Measurements from ENCODE around the gene HCFC1.

Gene HCFC1

DNA sequence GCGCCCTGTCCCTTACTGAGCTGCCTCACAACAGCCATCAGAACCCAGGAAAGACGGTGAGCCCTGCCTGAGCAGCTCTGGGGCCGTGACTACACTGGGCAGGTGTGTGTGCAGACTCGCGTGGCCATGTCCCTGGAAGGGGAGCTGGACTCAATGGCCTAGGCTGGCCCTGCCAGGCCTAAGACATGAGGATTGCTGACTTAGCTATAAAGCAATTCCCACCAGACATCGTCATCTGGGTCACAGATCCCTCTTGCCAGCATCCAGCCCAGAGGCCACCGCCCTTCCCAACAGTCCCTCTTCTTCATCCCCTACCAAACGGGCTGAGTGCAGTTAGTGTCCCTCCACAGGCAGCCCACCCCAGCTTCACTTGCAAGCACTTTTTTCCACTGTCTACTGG is 40.5 kb downstream of the HCFC1 start:
- peaks cover 0 to 8% of the 10 kb centered on the region in 2 donors for H3K27me3 ChIP-seq (ENCODE audit: control insufficient read depth in 1 of 2, insufficient read depth in 2 of 2, low read length in 2 of 2)
- H3K4me3 ChIP-seq (ENCODE audit: low read depth in 1 of 2, low read length in 2 of 2): no peak overlapping the region
- no peak overlapping the region for H3K27ac ChIP-seq (ENCODE audit: low read depth, low read length)
- peaks cover 22% of the 10 kb centered on the region for H3K4me1 ChIP-seq (ENCODE audit: insufficient read depth, low read length)
- H3K36me3 ChIP-seq (ENCODE audit: insufficient read depth, low read length): peaks cover 12% of the 10 kb centered on the region
- H3K9ac ChIP-seq (ENCODE audit: low read length): no peak overlapping the region
- H3K9me3 ChIP-seq (ENCODE audit: low read length): no peaks in the 10 kb centered on the region

DNA sequence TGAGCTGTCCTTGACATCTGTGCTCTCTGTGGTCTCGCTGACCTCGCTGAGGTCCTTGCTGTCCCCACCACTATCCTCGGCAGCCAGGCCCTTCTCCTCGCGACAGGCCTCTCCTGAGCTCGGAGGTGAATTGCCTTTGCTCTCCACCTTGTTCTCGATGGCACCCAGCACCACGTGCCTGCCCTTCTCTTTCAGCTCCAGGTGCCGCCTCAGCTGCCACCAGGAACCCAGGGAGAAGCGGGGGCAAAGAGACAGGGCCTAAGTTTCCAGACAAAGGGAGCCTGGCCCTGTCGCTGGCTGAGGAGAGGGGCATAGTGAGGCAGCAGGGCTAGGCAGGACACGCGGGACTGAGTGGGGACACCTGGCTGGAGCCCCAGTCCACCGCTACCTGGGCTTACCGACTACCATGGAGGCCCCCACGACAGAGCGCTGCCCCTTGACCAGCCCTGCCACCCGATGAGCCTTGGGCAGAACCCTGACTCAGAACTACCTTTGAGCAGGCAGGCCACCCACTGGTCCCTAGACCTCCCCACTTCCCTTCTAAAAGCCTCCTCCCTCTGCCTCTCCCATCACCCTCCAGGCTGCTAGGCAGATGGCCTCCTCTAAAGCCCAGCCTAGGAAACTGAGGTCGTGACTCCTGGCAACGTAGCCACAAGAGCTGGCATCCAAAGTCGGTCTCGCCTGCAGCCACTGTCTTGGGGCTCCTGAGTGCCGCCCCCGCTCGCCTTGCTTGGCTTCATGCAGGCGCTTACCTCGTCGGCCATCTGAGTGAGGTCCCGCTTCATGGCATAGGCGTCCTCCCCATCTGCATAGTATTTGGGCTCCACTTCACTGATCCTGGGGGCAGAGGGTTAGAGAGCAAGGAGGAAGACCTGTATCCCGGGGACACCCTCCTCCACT is 41.4 kb downstream of the HCFC1 start:
- Histone ChIP-seq H3K9me3 (ENCODE audit: low read length) (no peaks in the 10 kb centered on the region), H3K9ac (ENCODE audit: low read length) (no peak overlapping the region), H3K27me3 (ENCODE audit: control insufficient read depth in 1 of 2, insufficient read depth in 2 of 2, low read length in 2 of 2) (peaks cover 0 to 16% of the 10 kb centered on the region in 2 donors), H3K27ac (ENCODE audit: low read depth, low read length) (no peak overlapping the region), H3K36me3 (ENCODE audit: insufficient read depth, low read length) (peaks cover 12% of the 10 kb centered on the region), H3K4me3 (ENCODE audit: low read depth in 1 of 2, low read length in 2 of 2) (no peak overlapping the region), H3K4me1 (ENCODE audit: insufficient read depth, low read length) (peaks cover 22% of the 10 kb centered on the region)

DNA sequence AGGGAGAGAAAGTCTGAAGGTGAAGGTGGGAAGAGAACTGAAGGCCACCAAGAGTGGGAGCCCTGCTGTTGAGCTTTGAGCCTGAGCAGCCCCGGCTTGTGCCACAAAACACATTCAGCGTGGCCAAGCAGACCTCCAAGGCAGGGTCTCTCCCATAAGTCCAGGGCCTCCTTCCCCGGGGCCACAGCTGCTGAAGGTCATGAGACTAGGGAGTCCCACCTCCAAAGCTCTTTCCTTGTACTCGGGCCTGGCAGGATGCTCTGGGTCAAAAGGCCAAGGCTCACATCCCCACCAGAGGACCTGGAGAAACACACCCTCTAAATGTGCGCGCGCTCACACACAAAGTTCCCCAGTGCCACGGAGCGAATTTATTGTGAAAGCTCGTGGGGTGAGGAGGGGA is 42.0 kb downstream of the HCFC1 start:
- H3K4me3 ChIP-seq (ENCODE audit: low read depth in 1 of 2, low read length in 2 of 2): no peak overlapping the region
- no peak overlapping the region for H3K9ac ChIP-seq (ENCODE audit: low read length)
- H3K9me3 ChIP-seq (ENCODE audit: low read length): no peaks in the 10 kb centered on the region
- H3K27ac ChIP-seq (ENCODE audit: low read depth, low read length): no peak overlapping the region
- peaks cover 22% of the 10 kb centered on the region for H3K4me1 ChIP-seq (ENCODE audit: insufficient read depth, low read length)
- H3K27me3 ChIP-seq (ENCODE audit: control insufficient read depth in 1 of 2, insufficient read depth in 2 of 2, low read length in 2 of 2): peaks cover 3 to 22% of the 10 kb centered on the region in 2 donors
- peaks cover 12% of the 10 kb centered on the region for H3K36me3 ChIP-seq (ENCODE audit: insufficient read depth, low read length)

DNA sequence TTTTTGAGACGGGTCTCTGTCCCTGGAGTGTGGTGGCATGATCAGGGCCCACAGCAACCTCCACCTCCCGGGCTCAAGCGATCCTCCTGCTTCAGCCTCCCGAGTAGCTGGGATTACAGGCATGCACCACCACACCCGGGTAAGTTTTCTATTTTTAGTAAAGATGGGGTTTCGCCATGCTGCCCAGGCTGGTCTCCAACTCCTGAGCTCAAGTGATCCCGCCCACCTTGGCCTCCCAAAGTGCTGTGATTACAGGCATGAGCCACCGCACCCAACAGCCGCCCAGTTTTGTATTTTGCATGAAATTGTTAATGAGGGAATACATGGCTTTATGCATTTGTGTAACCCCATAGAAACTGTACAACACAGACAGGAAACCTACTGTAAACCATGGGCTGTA is 42.8 kb downstream of the HCFC1 start:
- peaks cover 12% of the 10 kb centered on the region for H3K36me3 ChIP-seq (ENCODE audit: insufficient read depth, low read length)
- H3K4me1 ChIP-seq (ENCODE audit: insufficient read depth, low read length): peaks cover 18% of the 10 kb centered on the region
- no peak overlapping the region for H3K4me3 ChIP-seq (ENCODE audit: low read depth in 1 of 2, low read length in 2 of 2)
- H3K27ac ChIP-seq (ENCODE audit: low read depth, low read length): no peak overlapping the region
- H3K9me3 ChIP-seq (ENCODE audit: low read length): no peaks in the 10 kb centered on the region
- H3K27me3 ChIP-seq (ENCODE audit: control insufficient read depth in 1 of 2, insufficient read depth in 2 of 2, low read length in 2 of 2): peaks cover 3 to 24% of the 10 kb centered on the region in 2 donors
- no peak overlapping the region for H3K9ac ChIP-seq (ENCODE audit: low read length)

DNA sequence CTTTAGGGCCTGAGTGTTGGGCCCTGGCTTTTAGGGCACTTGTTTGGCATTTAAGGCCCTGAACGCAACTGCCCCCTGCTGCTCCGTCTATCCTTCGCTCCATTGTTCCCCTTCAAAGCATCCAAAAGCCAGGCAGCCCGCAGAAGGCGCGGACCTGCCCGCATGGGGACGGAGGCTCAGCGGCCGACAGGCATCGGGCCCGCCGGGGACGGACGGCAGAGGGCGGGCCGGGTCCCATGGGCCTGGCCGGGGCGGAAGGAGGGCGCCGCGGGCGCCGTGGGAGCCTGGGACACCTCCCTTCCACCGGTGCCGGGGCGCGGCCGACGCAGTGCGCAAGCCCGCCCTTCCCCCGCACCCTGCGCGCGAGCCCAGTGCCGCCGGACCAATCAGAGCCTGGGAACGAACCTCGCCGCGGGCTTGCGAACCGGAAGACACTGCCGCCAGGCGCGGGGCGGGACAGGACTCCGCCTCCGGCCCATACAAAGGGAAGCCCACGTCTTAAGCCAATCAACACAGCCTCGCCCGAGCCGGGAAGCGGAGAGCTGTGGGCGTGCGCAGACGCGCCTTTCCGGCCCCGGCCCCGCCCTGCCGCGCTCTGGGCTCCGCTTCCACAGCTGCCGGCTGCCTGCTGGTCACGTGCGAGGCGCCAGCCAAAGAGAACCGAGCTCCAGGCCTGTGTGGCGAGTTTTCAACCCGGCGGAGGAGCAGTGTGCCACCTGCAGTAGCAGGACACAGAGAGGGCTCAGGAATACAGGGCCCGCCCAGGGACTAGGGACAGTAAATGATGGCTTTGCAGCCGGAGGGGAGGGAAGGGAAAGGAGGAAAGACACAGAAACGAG is 43.5 kb downstream of the HCFC1 start:
- peaks cover 16% of the 10 kb centered on the region for H3K4me1 ChIP-seq (ENCODE audit: insufficient read depth, low read length)
- H3K9me3 ChIP-seq (ENCODE audit: low read length): no peaks in the 10 kb centered on the region
- H3K4me3 ChIP-seq (ENCODE audit: low read depth in 1 of 2, low read length in 2 of 2): peak overlapping the region; percentile 62 to 64
- peaks cover 3 to 27% of the 10 kb centered on the region in 2 donors for H3K27me3 ChIP-seq (ENCODE audit: control insufficient read depth in 1 of 2, insufficient read depth in 2 of 2, low read length in 2 of 2)
- H3K36me3 ChIP-seq (ENCODE audit: insufficient read depth, low read length): peaks cover 12% of the 10 kb centered on the region
- peak overlapping the region; percentile 75 for H3K9ac ChIP-seq (ENCODE audit: low read length)
- H3K27ac ChIP-seq (ENCODE audit: low read depth, low read length): peak overlapping the region; percentile 93

DNA sequence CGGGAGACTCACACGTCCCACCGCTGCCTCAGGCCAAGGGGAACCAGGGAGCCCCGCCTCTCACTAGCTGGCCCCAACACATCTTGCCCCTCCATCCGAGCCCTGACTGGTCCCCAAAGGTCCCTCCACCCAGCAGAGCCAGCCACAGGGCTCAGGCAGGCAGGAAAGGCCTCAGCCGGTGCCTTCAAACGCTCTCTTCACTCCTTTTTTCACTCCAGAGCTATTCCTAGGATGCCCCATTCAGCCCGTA is 44.0 kb downstream of the HCFC1 start:
- H3K27me3 ChIP-seq (ENCODE audit: control insufficient read depth in 1 of 2, insufficient read depth in 2 of 2, low read length in 2 of 2): peaks cover 3 to 28% of the 10 kb centered on the region in 2 donors
- peak overlapping the region; percentile 93 for H3K27ac ChIP-seq (ENCODE audit: low read depth, low read length)
- peaks cover 18% of the 10 kb centered on the region for H3K4me1 ChIP-seq (ENCODE audit: insufficient read depth, low read length)
- H3K36me3 ChIP-seq (ENCODE audit: insufficient read depth, low read length): peaks cover 12% of the 10 kb centered on the region
- peak overlapping the region; percentile 62 to 64 for H3K4me3 ChIP-seq (ENCODE audit: low read depth in 1 of 2, low read length in 2 of 2)
- H3K9me3 ChIP-seq (ENCODE audit: low read length): no peaks in the 10 kb centered on the region
- peak overlapping the region; percentile 75 for H3K9ac ChIP-seq (ENCODE audit: low read length)

DNA sequence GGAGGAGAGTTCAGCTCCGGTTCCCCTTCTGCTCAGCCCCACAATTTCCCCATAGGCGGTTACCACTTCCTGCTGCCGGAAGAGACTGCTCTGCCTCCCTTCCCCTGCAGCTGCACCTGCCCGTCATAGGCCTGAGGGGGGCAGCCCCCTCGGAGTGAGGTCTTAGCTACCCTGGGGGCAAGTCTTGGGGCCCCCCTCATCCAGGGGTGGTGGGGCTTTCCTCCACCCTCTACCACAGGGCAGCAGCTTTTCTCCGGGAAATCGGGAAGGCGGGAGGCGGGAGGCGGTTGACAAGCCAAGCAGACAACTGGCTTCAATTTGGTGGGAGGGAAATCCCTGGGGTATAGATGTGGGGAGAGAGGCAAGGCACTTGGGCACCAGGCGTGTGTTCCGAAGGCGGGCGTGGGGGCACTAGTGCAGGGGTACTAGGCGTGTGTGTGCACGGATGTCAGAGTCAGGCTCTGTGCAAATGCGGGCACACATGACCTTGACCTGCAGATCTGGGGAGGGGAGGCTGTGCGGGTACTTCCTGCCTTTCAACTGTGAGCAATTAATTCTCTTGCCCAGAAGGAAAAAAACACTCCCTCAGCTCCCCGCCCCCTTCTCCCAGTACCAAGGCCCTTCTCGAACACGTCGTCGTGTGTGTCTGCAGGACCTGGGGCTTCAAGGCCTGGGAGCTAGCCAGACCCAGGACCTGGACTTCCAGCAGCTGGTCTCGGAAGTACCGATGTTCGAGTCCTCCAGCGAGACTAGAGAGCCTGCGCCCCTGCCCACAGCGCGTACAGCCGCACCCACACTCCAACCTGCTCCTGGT is 44.6 kb downstream of the HCFC1 start:
- Histone ChIP-seq H3K36me3 (ENCODE audit: insufficient read depth, low read length) (peaks cover 9% of the 10 kb centered on the region), H3K27me3 (ENCODE audit: control insufficient read depth in 1 of 2, insufficient read depth in 2 of 2, low read length in 2 of 2) (peaks cover 3 to 33% of the 10 kb centered on the region in 2 donors), H3K27ac (ENCODE audit: low read depth, low read length) (peak overlapping the region; percentile 93), H3K4me3 (ENCODE audit: low read depth in 1 of 2, low read length in 2 of 2) (peak overlapping the region; percentile 62 to 64), H3K9ac (ENCODE audit: low read length) (peak overlapping the region; percentile 75), H3K4me1 (ENCODE audit: insufficient read depth, low read length) (peaks cover 18% of the 10 kb centered on the region), H3K9me3 (ENCODE audit: low read length) (no peaks in the 10 kb centered on the region)

DNA sequence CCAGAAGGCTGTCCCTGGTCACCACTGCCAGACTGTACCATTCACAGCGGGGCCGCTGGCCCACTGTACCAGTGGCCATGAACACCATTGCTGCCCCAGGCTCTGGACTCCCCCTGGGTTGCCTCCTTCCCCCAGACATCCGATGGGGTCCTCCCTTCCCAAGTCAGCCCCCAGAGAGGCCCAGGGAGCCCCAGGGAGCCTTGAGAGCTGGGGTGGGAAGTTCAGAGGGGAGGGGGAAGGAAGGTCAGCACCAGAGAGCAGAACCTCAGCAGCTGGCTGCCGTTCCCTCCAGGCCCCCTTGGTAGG is 45.1 kb downstream of the HCFC1 start:
- Histone ChIP-seq H3K4me1 (ENCODE audit: insufficient read depth, low read length) (peaks cover 23% of the 10 kb centered on the region), H3K4me3 (ENCODE audit: low read depth in 1 of 2, low read length in 2 of 2) (peak overlapping the region in 1 of 2 donors; percentile 62), H3K9ac (ENCODE audit: low read length) (no peak overlapping the region), H3K36me3 (ENCODE audit: insufficient read depth, low read length) (peaks cover 4% of the 10 kb centered on the region), H3K9me3 (ENCODE audit: low read length) (no peaks in the 10 kb centered on the region), H3K27me3 (ENCODE audit: control insufficient read depth in 1 of 2, insufficient read depth in 2 of 2, low read length in 2 of 2) (peaks cover 3 to 38% of the 10 kb centered on the region in 2 donors), H3K27ac (ENCODE audit: low read depth, low read length) (peak overlapping the region; percentile 93)

DNA sequence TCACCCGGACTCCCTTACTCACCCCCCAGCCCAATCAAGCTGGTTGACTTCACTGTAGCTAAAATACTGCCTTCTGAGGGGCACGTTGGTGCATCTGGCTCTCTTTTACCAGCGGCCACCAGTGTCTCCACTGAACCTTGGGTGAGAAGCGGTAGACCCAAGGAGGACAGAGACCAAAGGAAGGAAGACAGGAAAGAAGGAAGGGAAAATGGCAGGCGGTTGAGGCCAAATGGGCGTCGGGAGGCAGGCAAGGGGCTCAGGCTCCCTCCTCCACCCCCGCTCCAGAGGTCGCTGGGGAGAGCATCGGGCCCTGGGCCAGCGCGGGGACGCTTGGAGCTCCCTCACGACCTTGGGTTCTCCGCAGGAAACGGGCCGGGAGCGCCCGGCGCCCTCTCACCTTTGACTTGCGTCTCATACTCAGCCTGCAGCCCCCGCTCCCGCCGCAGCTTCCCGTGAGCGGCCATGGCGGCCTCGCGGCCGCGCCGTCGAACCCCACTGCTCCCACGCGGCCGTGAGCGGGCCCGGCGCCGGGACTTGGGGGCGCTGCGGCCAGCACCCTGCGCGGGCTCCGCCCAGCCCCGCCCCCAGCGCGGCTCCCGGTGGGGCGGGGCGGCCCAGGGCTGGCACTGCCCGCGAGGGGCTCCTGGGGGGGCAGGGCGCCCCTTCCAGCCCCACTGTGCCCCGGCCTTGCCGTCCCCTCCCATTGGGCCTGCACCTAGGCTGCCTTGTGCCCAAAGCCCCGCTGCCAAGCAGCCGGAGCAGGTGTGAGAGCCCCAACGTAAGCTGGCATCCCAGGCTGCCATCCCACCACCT is 45.7 kb downstream of the HCFC1 start, which contains the start of gene ARHGAP4:
Gene ARHGAP4 (minus strand): TSS at position 526 of the 813 bp plus-strand sequence. CDS start 62 bp downstream, at position 464.
- Histone ChIP-seq H3K4me1 (ENCODE audit: insufficient read depth, low read length) (peaks cover 28% of the 10 kb centered on the region), H3K36me3 (ENCODE audit: insufficient read depth, low read length) (peaks cover under 1% of the 10 kb centered on the region), H3K4me3 (ENCODE audit: low read depth in 1 of 2, low read length in 2 of 2) (peak within 1 kb of the TSS in 1 of 2 donors; percentile 62), H3K9ac (ENCODE audit: low read length) (no peak within 1 kb of the TSS), H3K27ac (ENCODE audit: low read depth, low read length) (peak within 1 kb of the TSS; percentile 93), H3K27me3 (ENCODE audit: control insufficient read depth in 1 of 2, insufficient read depth in 2 of 2, low read length in 2 of 2) (peaks cover 3 to 44% of the 10 kb centered on the region in 2 donors), H3K9me3 (ENCODE audit: low read length) (no peaks in the 10 kb centered on the region)

DNA sequence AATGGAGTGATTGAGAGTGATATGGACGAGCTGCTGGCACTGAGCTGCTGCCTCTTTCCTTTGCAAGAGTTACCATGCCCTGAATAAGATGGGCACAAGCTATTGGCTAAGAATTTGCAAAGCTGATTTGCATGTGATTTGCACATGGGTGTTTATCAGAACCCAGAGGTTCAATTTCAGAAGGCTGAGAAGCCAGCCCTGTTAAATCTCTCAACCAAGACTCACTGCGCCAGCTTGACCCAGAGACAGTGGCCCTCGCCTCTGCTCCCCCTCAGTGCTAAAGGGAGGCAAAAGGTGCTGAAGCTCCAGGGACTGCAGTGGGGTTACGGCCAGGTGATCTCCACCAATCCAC is 46.3 kb downstream of the HCFC1 start:
- Histone ChIP-seq H3K4me3 (ENCODE audit: low read depth in 1 of 2, low read length in 2 of 2) (no peak overlapping the region), H3K9ac (ENCODE audit: low read length) (no peak overlapping the region), H3K4me1 (ENCODE audit: insufficient read depth, low read length) (peaks cover 28% of the 10 kb centered on the region), H3K27me3 (ENCODE audit: control insufficient read depth in 1 of 2, insufficient read depth in 2 of 2, low read length in 2 of 2) (peaks cover 3 to 50% of the 10 kb centered on the region in 2 donors), H3K9me3 (ENCODE audit: low read length) (no peaks in the 10 kb centered on the region), H3K27ac (ENCODE audit: low read depth, low read length) (no peak overlapping the region), H3K36me3 (ENCODE audit: insufficient read depth, low read length) (no peaks in the 10 kb centered on the region)

Data from muscle layer of colon (tissue), 2 donors.